ENCODE measurements around the gene OS9.
"Not testable (repeated sequence)": the region's sequence is repeated elsewhere in the genome, so short reads cannot be mapped to it uniquely, and the experiment has no call there.

GRCh38 chr12:57656408-57656807 lies 37.5 kb upstream of the OS9 start:
- not testable (repeated sequence) for TF ChIP-seq POLR2AphosphoS5 (IDR thresholded peaks at IDR 0.05; ENCODE audit: low read depth, low read length); POLR2A (IDR thresholded peaks at IDR 0.05; ENCODE audit: low read depth, low read length); TAF1 (IDR thresholded peaks at IDR 0.05; ENCODE audit: low read depth, low read length); SPI1 (IDR thresholded peaks at IDR 0.05; ENCODE audit: low read depth, low read length); POU2F2 (IDR thresholded peaks at IDR 0.05; ENCODE audit: low read depth, low read length); PAX5 (IDR thresholded peaks at IDR 0.05; ENCODE audit: insufficient read depth, low read length, severe bottlenecking)

All from GM12891 (cell line).